HG02981 (cell line): ENCODE data around the gene PUM2.

ENCODE experiments used
- ATAC-seq: cut with Tn5 transposase; IDR thresholded peaks from one replicate; pipeline ENCODE4 v1.9.1; 2021; ENCODE audit warnings: mild to moderate bottlenecking, moderate library complexity; ENCODE audit not compliant: unreplicated experiment

The PUM2 gene

GRCh38 chr2:20219763-20220380 lies 130.8 kb downstream of the PUM2 start:
- no peak for ATAC-seq

- no peak for ATAC-seq
Measured at GRCh38 chr2:20218331-20219320, 132.0 kb downstream of the PUM2 start.

DNA sequence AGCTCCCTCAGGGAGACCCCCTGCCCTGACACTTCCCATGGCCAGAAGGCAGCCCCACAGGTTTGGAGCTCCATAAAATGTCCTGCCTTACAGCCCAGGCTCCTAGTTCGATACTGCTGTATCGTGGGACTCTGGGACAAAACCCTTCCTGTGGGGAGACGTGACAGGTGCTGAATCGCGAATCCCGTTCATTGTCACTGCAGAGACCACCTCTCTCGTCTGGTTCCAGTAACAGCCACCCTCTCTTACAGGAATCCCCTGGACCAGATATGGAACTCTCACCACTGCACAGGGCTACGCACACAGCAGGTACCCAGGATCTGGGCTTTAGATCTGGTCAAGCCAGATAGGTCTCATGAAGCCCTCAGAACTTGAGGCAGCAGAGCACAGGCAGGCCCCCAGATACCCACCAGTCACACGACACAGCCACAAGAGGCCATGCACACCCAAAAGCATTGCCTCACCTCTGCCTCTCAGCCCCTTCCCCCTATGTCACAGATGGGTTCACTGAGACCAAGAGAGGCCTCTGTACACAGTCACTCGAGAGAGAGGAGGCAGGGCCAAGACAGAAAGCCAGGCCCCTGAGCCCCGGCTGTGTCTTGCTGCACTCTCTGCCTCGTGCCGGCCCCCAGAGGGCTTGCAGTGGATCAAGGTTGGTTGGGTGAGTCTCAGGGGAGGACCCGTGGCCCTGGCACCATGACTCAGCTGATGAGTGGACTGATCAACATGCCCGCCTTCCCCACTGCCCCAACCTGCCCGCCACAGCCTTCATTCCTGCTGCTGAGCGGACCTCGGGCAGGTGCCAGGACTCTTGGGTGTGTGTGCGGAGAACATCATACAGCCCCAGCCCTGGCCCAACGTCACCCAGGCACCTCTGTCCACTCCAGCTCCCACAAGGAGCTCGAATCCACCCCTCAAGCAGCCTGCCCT lies 133.3 kb downstream of the PUM2 start:
- ATAC-seq: no peak

- no peak for ATAC-seq
Measured at GRCh38 chr2:20216130-20217025, 134.3 kb downstream of the PUM2 start.

DNA sequence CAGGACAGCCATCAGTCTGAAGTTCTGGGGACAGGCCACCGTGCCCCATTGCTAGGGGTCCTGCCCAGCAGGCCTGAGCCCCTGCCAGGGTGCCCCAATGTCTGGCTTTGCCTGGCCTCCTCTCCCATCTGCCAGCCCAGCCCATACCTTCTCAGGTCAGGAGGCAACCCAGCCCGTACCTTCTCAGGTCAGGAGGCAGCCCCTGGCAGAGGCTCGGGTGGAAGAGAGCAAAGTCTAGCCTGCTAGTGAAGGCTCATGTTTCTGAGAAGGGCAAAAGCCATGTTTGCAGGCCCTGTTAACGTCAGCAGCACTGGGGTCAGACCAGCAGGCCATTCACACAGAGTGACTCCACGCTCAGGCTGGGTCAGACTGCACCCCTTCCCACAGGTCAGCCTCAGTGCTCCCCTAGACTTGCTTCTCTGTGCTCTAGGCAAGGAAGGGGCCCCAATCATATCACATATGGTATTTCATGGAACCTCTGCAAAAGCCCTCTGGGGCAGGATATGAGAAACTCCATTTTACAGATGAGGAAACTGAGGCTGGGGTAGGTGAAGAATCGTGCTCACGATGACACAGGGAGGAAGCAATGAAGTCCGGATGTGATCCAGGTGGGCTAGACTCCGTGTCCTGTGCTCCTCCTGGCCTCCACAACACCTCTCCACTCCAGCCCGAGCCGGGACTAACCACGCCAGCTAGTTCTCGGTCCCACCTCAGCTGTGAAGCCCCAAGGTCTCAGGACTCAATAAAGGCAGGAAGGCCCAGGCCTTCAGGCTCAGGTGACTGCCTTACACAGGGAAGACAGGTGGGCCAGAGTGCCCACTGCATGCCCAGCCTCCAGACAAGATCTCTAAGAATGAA lies 135.2 kb downstream of the PUM2 start:
- no peak for ATAC-seq

DNA sequence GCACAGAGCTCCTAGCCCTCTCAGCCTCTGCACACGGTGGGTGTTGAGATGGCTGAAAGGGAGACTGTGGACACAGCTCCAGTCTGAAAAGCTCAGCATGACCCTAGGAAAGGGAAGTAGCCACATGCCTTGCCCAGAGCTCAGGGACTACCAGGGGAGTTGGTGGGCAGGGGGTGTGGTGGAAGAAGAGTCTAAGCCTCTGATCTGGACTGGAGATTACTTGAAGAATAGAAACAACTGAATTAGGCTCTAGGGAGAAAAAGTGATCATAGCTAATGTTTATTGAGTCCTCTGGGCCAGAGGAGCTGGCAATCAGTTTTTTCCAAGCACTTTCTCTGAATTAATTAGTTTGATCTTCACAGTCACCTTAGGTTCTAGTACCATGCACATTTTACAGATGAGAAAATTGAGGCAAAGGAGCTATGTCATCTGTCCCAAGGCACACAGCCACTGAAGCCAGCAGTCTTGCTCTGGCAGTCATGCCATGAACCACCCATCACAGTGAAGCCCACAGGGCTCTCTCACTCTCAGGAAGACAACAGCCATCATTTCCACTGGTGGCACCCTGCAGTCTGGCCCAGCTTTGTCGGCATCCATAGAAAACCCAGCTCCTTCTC lies 136.0 kb downstream of the PUM2 start:
- ATAC-seq: no peak

DNA sequence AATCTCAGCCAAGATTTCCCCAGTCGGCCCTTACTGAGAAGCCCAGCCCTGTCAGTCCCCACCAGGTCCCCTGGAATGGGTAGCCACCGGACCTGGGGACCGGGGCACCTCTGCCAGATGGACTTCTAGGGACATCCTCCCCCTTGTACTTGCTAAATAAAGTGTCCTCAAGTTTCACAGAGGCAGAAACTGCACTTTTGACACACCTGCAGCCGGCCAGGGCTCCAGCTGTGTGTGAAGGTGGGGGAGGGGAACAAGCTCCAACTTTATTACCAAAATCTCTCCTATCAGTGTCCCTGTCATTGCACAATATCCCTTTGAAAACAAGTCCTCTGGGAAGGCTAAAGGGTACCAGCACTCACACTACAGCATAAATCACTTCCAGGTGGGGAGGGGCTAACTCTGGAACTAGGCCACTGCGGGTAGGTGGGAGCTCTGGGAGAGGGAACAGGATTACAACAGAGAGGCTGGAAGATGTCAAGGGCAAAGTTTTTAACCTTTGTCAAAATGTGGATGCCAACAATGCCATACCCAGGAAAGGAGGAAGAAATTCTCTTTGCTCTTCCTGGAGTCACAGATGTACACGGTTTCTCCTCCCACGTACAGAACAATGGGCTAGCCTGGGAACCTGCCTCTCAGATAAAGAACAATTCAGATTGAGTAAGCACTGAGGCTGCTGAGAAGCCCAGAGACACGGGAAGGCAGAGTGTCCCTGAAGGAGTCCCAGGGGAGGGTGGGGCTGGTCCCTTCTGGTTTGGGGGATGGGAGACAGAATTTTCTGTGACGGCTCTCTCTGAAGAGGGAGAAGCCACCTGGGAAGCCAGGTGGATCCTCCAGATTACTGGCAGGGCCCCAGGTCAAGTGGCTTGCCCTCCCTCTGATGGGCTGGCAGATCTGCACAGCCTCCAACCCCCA lies 136.7 kb downstream of the PUM2 start:
- ATAC-seq: no peak

GRCh38 chr2:20212871-20213503 lies 137.7 kb downstream of the PUM2 start:
- ATAC-seq: no peak

GRCh38 chr2:20212459-20212870 lies 138.2 kb downstream of the PUM2 start:
- no peak for ATAC-seq

- no peak for ATAC-seq
Measured at GRCh38 chr2:20211860-20212458, 138.7 kb downstream of the PUM2 start.

- no peak for ATAC-seq
Measured at GRCh38 chr2:20211420-20211819, 139.2 kb downstream of the PUM2 start.

GRCh38 chr2:20210462-20210861 lies 140.2 kb downstream of the PUM2 start:
- ATAC-seq: no peak

DNA sequence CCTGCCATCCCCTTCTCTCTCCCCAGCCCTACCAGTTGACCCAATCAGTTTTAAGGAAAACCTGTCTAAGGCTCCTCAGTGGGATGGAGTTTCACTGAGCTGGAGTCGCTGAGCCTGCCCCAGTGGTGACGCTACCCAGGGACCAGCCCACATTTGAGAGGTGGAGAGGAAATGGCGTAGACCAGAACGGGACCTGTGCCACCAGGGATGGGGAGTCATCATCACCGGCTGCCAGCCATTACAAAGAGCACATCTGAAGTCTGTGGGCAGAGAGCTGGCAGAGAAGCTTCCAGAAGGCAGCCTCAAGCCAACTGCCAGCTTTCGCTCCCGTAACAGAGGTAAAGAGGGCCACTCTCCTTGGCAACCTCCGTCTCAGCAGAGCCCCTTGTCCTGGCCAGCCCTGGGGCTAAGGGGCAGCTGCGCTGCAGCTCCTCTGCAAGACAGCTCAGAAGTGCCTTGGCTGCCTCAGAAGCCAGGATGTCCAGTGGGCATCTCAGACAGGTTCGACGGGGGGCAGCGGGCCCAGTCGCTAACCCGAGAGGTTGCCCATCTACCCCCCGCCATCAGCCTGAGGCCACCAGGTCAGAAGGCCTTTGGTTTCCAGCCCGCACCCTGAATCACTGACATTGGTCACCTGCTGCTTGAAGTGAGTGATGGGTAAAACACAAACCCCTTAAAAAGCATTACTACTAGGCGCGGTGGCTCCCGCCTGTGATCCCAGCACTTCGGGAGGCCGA lies 141.1 kb downstream of the PUM2 start:
- ATAC-seq: no peak

DNA sequence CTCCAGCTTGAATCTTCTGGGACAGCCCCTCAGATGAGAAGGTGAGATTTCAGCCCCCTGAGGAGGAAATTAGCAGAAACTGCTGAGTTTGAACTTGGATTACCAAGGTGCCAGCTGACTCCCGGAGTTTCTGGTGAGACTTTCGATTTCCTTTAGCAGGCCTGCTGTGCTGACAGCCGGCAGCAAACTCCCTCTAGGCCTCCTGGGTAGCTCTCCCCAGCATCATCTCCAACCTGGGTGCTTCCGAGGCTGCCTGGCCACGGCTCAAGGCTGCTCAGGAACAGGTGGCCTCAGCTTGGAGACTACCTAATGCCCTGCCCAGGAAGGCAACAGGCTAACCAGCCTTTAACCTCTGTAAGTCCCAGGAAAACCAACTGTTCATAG lies 142.2 kb downstream of the PUM2 start:
- ATAC-seq: no peak

DNA sequence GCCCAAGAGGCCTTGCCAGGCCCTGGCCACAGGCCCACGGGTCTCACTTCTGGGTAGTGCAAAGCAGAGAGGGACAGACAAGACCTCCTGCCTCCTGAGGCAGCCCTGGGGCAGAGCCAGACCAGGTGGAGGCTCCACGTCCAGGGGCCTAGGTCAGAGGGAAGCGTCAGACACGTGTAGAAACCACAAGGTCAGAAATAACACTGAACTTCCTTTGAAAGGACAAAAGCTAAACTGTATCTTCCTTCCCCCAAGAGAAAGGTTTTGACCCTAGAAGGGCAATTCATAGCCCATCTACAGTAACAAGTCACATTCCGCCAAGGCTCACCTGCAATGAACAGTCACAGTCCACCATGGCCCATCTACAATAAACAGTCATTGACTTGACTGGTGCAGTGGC lies 143.6 kb downstream of the PUM2 start:
- ATAC-seq: no peak

DNA sequence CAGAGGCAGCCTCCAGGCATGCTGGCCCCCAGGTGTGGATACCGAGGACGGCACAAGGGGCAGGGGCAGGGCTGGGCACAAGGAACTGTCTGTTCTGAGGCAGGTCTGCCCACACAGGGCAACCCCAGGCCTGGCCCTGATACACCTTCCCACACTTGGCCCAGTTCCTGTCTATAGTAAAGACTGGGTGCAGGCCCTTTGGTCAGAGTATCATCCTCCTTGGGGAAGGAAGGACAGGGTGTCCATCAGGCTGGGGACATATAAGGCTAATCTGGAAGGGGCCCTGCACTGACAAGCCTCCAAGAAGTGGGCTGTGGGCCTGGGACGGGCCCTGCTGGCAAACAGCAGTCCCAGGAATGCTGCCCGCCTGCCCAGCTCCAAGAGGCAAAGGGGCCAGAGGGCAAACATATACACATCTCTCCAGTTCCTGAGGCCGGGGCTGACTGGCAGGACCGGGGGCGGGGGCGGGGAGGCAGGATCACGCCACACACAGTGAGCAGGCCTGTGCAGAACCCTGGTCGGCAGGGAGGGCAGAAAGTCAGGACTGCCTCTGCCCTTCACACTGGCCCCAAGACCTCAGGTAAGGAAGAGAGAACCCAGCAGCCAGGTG lies 144.6 kb downstream of the PUM2 start:
- no peak for ATAC-seq
